ENCODE data around the gene IFT122.
A peak's percentile ranks its signal among the peaks of the same experiment; 100 is the strongest.
"Not testable (repeated sequence)": the region's sequence is repeated elsewhere in the genome, so short reads cannot be mapped to it uniquely, and the experiment has no call there.

The IFT122 gene

DNA sequence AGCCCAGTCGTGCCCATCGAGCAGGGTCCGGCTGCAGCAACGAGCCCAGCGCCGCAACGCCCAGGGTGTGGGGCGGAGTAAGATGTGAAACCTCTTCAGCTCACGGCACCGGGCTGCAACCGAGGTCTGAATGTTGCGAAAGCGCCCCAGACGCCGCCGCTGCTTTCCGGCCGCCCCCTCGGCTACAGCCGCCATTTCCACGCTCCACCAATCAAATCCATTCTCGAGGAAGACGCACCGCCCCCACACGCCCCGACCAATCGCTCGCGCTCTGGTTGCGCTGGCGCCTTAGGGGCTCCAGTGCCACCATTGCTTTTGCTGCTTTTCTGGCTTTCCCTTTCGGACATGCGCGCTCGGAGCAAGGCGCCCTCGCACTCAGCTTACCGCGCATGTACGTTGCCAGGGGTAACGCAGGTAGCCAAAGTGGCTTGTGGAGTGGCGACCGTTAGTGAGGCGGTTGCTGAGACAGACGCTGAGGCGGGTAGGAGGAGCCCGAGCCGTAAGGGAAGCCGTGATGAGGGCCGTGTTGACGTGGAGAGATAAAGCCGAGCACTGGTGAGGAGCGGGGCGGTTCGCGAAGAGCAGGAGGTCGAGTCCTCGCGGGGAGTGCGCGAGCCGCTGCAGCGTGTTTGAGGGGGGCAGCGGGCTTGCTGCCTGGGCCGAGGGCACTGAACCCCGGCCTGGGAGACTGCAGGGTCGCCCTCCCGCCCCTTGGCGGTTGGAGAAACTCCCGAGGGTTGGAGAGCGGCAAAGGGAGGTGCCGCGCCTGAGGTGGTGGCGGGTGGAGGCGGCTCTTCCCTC is at the start of gene IFT122, which contains the start of gene MBD4:
Gene IFT122 (plus strand): TSS at position 408 of the 801 bp plus-strand sequence. CDS start 107 bp downstream, at position 515.
Gene MBD4 (minus strand): TSS at position 132 of the 801 bp plus-strand sequence. CDS start 115 bp downstream, at position 17.
- Histone ChIP-seq H3K9ac (ENCODE audit: low read length) (peak within 1 kb of the TSS; percentile 91), H3K27ac (ENCODE audit: low read depth, low read length) (peak within 1 kb of the TSS; percentile 23; the same call in 1 of the 2 replicates), H3K4me3 (ENCODE audit: low read depth, low read length) (peak within 1 kb of the TSS; percentile 82), H3K36me3 (ENCODE audit: control insufficient read depth, insufficient read depth, low read length) (peaks cover 31% of the 10 kb centered on the region), H3K9me3 (ENCODE audit: control insufficient read depth, insufficient read depth, low read depth, low read length) (no peaks in the 10 kb centered on the region), H3K27me3 (ENCODE audit: control insufficient read depth, insufficient read depth, low read length) (no peaks in the 10 kb centered on the region), H3K4me1 (ENCODE audit: control insufficient read depth, insufficient read depth, low read length) (peaks cover 27% of the 10 kb centered on the region)

GRCh38 chr3:129391583-129391982 is 48.4 kb upstream of the IFT122 start:
- peaks cover 79% of the 10 kb centered on the region for H3K36me3 ChIP-seq (ENCODE audit: control insufficient read depth, insufficient read depth, low read length)

GRCh38 chr3:129392106-129392887 is 47.7 kb upstream of the IFT122 start:
- not testable (repeated sequence) for H3K9me3 ChIP-seq (ENCODE audit: control insufficient read depth, insufficient read depth, low read depth, low read length); H3K27ac ChIP-seq (ENCODE audit: low read depth, low read length); H3K27me3 ChIP-seq (ENCODE audit: control insufficient read depth, insufficient read depth, low read length); H3K4me3 ChIP-seq (ENCODE audit: low read depth, low read length); H3K9ac ChIP-seq (ENCODE audit: low read length)
- peaks cover 25% of the 10 kb centered on the region for H3K4me1 ChIP-seq (ENCODE audit: control insufficient read depth, insufficient read depth, low read length)
- peaks cover 81% of the 10 kb centered on the region for H3K36me3 ChIP-seq (ENCODE audit: control insufficient read depth, insufficient read depth, low read length)

More at GRCh38 chr3:129391583-129391982, 48.4 kb upstream of the IFT122 start:
- H3K27me3 ChIP-seq (ENCODE audit: control insufficient read depth, insufficient read depth, low read length); H3K9ac ChIP-seq (ENCODE audit: low read length); H3K27ac ChIP-seq (ENCODE audit: low read depth, low read length); H3K9me3 ChIP-seq (ENCODE audit: control insufficient read depth, insufficient read depth, low read depth, low read length); H3K4me3 ChIP-seq (ENCODE audit: low read depth, low read length): not testable (repeated sequence)
- peaks cover 29% of the 10 kb centered on the region for H3K4me1 ChIP-seq (ENCODE audit: control insufficient read depth, insufficient read depth, low read length)

DNA sequence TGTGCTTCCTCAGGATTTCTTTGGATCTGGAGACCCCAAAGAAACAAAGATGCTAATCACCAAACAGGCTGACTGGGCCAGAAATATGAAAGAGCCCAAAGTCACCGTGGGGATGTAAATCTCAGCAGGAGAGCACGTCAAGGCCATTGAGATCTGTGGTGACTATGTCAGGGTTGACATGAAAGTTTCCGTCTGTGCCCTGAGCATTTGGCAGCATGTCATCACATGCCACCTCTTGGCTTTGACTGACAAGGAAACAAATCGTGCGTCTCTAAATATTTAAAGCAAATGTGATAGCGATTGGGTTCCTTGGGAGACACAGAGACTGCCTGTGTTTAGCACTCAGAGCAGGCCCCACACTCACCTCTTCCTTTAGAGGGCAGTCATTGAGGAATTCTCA is 46.8 kb upstream of the IFT122 start:
- Histone ChIP-seq H3K9ac (ENCODE audit: low read length) (no peak overlapping the region), H3K27me3 (ENCODE audit: control insufficient read depth, insufficient read depth, low read length) (no peaks in the 10 kb centered on the region), H3K36me3 (ENCODE audit: control insufficient read depth, insufficient read depth, low read length) (peaks cover 75% of the 10 kb centered on the region), H3K9me3 (ENCODE audit: control insufficient read depth, insufficient read depth, low read depth, low read length) (no peaks in the 10 kb centered on the region), H3K27ac (ENCODE audit: low read depth, low read length) (no peak overlapping the region), H3K4me1 (ENCODE audit: control insufficient read depth, insufficient read depth, low read length) (peaks cover 25% of the 10 kb centered on the region), H3K4me3 (ENCODE audit: low read depth, low read length) (no peak overlapping the region)

GRCh38 chr3:129393760-129394564 is 46.1 kb upstream of the IFT122 start:
- not testable (repeated sequence) for H3K9ac ChIP-seq (ENCODE audit: low read length); H3K27me3 ChIP-seq (ENCODE audit: control insufficient read depth, insufficient read depth, low read length); H3K27ac ChIP-seq (ENCODE audit: low read depth, low read length); H3K9me3 ChIP-seq (ENCODE audit: control insufficient read depth, insufficient read depth, low read depth, low read length); H3K4me3 ChIP-seq (ENCODE audit: low read depth, low read length)
- Histone ChIP-seq H3K36me3 (ENCODE audit: control insufficient read depth, insufficient read depth, low read length) (peaks cover 73% of the 10 kb centered on the region), H3K4me1 (ENCODE audit: control insufficient read depth, insufficient read depth, low read length) (peaks cover 21% of the 10 kb centered on the region)

- H3K9ac ChIP-seq (ENCODE audit: low read length): peak overlapping the region; percentile 90
- peak overlapping the region; percentile 96; the same call in 1 of the 2 replicates for H3K27ac ChIP-seq (ENCODE audit: low read depth, low read length)
Measured at GRCh38 chr3:129398803-129399144, 41.2 kb upstream of the IFT122 start.

DNA sequence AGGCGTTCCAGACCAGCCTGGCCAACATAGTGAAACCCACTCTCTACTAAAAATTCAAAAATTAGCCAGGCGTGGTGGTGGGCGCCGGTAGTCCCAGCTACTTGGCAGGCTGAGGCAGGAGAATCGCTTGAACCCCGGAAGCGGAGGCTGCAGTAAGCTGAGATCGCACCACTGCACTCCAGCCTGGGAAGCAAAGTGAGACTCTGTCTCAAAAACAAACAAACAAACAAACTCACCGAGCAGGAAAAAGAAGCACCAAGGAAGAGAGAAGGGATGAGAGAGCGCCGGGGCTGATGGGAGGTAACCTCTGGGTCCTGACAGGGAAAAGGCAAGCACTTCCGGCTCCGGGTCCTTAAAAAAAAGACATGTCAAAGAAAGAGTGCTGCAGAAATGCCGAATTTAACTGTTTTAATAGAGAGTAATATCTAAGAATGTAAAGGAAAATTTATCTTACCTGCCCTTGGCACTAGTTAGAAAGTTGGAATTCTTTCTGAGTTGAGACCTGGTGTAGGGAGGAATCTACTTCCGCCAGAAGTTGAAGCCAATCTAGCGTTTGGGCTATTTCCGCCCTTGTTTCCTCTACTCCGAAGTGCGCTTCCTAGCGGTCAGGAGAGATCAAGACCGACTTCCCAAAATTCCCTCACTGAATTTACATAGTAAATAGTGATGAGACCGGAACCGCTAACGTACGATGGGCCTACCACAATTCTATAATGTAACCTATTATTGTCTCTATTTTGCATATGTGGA is 40.7 kb upstream of the IFT122 start:
- peak overlapping the region; percentile 90 for H3K9ac ChIP-seq (ENCODE audit: low read length)
- H3K27me3 ChIP-seq (ENCODE audit: control insufficient read depth, insufficient read depth, low read length): no peaks in the 10 kb centered on the region
- H3K4me1 ChIP-seq (ENCODE audit: control insufficient read depth, insufficient read depth, low read length): peaks cover 12% of the 10 kb centered on the region; the same call in 1 of the 2 replicates
- H3K9me3 ChIP-seq (ENCODE audit: control insufficient read depth, insufficient read depth, low read depth, low read length): no peaks in the 10 kb centered on the region
- peak overlapping the region; percentile 84 for H3K4me3 ChIP-seq (ENCODE audit: low read depth, low read length)
- H3K36me3 ChIP-seq (ENCODE audit: control insufficient read depth, insufficient read depth, low read length): peaks cover 32% of the 10 kb centered on the region
- H3K27ac ChIP-seq (ENCODE audit: low read depth, low read length): peak overlapping the region; percentile 96

More at GRCh38 chr3:129398803-129399144, 41.2 kb upstream of the IFT122 start:
- peaks cover 12% of the 10 kb centered on the region; the same call in 1 of the 2 replicates for H3K4me1 ChIP-seq (ENCODE audit: control insufficient read depth, insufficient read depth, low read length)
- peaks cover 32% of the 10 kb centered on the region for H3K36me3 ChIP-seq (ENCODE audit: control insufficient read depth, insufficient read depth, low read length)
- no peaks in the 10 kb centered on the region for H3K9me3 ChIP-seq (ENCODE audit: control insufficient read depth, insufficient read depth, low read depth, low read length)
- H3K27me3 ChIP-seq (ENCODE audit: control insufficient read depth, insufficient read depth, low read length): no peaks in the 10 kb centered on the region
- peak overlapping the region; percentile 84 for H3K4me3 ChIP-seq (ENCODE audit: low read depth, low read length)

- Histone ChIP-seq H3K9me3 (ENCODE audit: control insufficient read depth, insufficient read depth, low read depth, low read length) (no peaks in the 10 kb centered on the region), H3K27me3 (ENCODE audit: control insufficient read depth, insufficient read depth, low read length) (no peaks in the 10 kb centered on the region), H3K4me1 (ENCODE audit: control insufficient read depth, insufficient read depth, low read length) (peaks cover 12% of the 10 kb centered on the region; the same call in 1 of the 2 replicates), H3K36me3 (ENCODE audit: control insufficient read depth, insufficient read depth, low read length) (peaks cover 26% of the 10 kb centered on the region), H3K9ac (ENCODE audit: low read length) (peak overlapping the region; percentile 90), H3K27ac (ENCODE audit: low read depth, low read length) (peak overlapping the region; percentile 96), H3K4me3 (ENCODE audit: low read depth, low read length) (peak overlapping the region; percentile 84)
Measured at GRCh38 chr3:129399895-129400357, 40.1 kb upstream of the IFT122 start.

DNA sequence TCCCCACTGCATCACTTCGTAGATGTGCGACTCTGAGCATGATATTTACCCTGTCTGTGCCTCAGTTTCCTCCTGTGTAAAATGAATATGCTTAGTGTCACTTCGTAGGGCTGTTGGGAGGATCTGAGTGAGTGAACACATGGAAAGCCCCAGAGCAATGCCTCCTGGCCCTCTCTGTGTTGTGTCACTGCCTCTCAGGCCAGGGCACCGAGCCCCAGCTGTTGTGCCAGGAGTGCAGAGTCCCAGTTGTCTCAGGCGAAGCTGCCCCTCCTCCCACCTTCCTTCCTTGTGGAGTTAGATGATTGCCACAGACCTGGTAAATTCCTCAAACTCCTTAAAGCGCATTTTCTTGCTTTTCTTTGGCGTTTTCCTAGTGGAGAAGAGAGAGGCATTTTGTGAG is 37.8 kb upstream of the IFT122 start:
- Histone ChIP-seq H3K27ac (ENCODE audit: low read depth, low read length) (no peak overlapping the region), H3K4me1 (ENCODE audit: control insufficient read depth, insufficient read depth, low read length) (peaks cover 12% of the 10 kb centered on the region; the same call in 1 of the 2 replicates), H3K9me3 (ENCODE audit: control insufficient read depth, insufficient read depth, low read depth, low read length) (no peaks in the 10 kb centered on the region), H3K9ac (ENCODE audit: low read length) (no peak overlapping the region), H3K4me3 (ENCODE audit: low read depth, low read length) (no peak overlapping the region), H3K27me3 (ENCODE audit: control insufficient read depth, insufficient read depth, low read length) (no peaks in the 10 kb centered on the region), H3K36me3 (ENCODE audit: control insufficient read depth, insufficient read depth, low read length) (peaks cover 4% of the 10 kb centered on the region; the same call in 1 of the 2 replicates)

- no peaks in the 10 kb centered on the region for H3K27me3 ChIP-seq (ENCODE audit: control insufficient read depth, insufficient read depth, low read length)
- H3K4me3 ChIP-seq (ENCODE audit: low read depth, low read length): no peak overlapping the region
- peaks cover 8% of the 10 kb centered on the region; the same call in 1 of the 2 replicates for H3K4me1 ChIP-seq (ENCODE audit: control insufficient read depth, insufficient read depth, low read length)
- H3K27ac ChIP-seq (ENCODE audit: low read depth, low read length): no peak overlapping the region
- no peak overlapping the region for H3K9ac ChIP-seq (ENCODE audit: low read length)
- no peaks in the 10 kb centered on the region for H3K9me3 ChIP-seq (ENCODE audit: control insufficient read depth, insufficient read depth, low read depth, low read length)
- H3K36me3 ChIP-seq (ENCODE audit: control insufficient read depth, insufficient read depth, low read length): peaks cover under 1% of the 10 kb centered on the region; the same call in 1 of the 2 replicates
Measured at GRCh38 chr3:129402616-129403015, 37.4 kb upstream of the IFT122 start.
